Stimulated activated CD4-positive, alpha-beta T cell treated with anti-CD3 and anti-CD28 coated beads, Interleukin-4, amount 100 ng/mL, for 4 hours (primary cell): ENCODE results near the gene NEXN.

ENCODE experiments used
- DNase-seq, 2 experiments: peaks; one replicate each; pipeline ENCODE4 v3.0.0-alpha.2; 2020

The NEXN gene

DNA sequence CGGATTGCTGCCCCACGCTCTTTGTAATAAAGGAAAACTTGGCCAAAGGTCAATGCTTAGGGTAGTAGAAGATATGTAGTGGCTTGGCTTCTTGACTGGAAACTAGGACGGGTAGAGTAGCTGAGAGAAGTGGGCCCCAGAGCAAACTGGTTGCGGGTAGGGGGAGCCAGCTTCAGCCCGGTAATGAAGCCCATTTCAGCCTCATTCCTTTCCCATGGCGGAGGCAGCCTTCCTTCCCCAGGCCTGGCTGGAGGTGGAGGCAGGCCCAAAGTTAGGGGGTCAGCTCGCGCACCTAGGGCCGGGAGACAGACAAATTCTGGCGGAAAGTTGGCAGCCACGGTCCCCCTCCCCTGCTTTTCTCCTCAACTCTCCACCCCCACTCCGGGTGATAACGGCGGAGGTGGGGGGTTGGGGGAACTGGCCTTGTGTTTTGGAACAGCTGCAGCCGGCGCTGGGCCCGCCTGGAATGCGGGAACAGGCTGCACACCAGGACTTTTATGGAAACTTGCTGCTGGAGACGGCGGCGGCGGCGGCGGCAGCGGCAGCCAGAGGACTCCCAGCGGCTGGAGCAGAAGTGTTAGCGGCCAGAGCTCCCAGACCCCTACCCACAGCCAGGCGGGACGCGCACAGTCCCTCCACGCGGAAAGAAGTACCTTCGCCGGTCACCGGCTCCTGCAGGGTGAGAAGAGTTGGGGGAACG, at the start of gene NEXN:
TSS of gene NEXN (plus strand) at position 544 of the 700 bp plus-strand sequence. CDS start 27,483 bp downstream, outside the sequence.
- no peak for DNase-seq

DNA sequence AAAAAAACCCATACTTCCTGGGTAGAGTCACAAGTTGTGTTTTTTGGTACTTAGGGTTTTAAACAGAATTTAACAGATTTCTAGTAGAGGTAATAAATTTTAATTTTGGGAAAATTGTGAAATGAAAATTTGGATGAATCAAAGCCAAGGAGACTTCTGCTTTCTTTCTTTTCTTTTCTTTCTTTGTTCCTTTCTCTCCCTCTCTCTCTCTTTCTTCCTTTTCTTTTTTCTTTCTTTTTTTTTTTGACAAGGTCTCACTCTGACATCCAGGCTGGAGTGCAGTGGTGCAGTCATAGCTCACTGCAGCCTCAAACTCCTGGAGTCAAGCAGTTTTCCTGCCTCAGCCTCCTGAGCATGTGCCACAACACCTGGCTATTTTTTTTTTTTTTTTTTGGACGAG, 46.9 kb upstream of the NEXN start:
- DNase-seq, result no peak

DNA sequence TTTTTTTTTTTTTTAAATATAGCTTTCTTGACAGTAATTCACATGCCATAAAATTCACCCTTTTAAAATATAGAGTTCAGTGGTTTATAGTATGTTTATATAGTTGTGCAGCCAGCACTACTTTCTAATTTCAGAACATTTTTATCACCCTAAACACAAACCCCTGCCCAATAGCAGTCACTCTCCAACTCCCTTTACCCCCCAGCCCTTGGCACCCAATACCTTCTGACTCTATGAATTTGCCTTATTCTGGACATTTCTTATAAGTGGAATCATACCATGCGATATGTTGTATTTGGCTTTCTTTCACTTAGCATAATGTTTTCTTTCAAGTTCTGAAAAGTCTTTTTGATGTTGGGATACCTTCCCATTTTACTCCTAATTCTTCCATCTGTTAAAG, 42.5 kb upstream of the NEXN start:
- no peak for DNase-seq

DNA sequence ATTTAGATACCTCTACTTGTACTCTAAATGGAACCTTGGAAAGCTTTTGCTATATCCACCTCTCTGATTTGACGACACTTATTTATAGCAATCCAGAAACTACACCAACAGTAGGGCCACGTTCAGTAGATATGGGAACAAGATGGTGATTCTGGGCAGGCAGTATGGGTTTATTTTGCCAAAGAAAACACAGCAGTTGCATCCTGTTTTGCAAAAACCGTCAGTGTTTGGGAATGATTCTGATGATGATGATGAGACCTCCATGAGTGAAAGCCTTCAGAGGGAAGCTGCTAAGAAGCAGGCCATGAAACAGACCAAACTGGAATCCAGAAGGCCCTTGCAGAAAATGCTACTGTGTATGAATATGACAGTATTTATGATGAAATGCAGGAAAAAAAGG, 41.5 kb upstream of the NEXN start:
- DNase-seq, result no peak

DNA sequence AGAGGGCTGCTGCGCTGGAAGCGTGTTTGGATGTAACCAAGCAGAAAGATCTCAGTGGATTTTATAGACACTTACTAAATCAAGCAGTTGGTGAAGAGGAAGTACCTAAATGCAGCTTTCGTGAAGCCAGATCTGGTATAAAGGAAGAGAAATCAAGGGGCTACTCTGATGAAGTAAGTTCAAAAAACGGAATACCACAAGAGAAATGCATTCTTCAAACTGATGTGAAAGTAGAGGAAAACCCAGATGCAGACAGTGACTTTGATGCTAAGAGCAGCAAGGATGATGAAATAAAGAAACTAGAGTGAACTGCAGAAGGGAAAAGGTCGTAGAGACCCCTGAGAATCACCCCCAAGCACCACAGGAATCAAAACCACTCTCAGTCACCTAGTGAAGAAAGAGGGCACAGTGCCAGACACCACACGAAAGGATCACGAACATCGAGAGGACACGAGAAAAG, 40.8 kb upstream of the NEXN start:
- no peak for DNase-seq

DNA sequence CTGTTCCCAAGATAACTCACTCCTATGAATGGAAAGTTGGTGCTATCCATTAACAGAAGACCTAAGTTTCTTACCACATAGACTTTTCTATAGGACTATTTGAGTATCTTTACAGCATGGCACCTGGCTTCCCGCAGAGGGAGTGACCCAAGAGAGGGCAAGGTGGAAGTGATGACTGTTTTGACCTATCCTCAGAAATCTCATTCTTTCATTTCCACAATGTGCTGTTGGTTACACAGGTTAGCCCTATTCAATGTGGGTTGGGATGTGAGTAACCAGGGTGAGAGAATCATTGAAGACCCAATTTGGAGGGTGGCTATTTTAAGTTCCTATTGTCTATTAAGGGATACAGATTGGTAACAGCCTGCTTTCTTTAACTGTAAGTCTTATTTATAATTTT, 38.3 kb upstream of the NEXN start:
- DNase-seq, result no peak

DNA sequence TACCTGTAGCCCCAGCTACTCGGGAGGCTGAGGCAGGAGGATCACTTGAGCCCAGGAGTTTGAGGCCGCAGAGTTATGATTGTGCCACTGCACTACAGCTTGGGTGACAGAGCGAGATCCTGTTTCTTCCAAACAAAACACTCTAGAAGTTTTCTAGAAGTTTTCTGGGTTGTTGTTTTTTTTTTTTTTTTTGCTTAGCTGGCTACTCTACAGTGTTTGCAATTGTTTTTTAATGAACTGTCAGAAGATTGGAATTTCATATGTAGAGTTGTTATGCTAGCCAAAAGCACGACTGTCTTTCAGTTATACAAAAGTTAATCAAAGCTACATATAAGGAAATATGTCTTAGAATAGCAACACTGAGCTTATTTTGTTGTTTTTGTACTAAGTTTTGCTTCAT, 30.9 kb upstream of the NEXN start:
- no peak for DNase-seq

DNA sequence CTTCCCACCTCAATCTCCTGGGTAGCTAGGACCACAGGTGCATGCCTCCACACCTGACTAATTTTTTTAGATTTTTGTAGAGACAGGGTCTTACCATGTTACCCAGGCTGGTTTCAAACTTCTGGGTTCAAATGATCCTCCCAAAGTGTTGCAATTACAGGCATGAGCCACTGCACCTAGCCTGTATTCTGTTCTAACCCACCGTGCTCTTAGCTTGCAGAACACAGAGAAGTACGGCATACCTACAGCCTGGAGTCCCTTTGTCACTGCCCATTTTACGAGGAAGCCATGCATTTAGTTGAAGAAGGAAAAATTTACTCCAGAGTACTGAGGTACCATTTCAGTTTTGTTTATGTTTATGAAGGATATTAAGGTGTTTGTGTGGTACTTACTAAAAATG, 29.7 kb upstream of the NEXN start:
- DNase-seq, result no peak

DNA sequence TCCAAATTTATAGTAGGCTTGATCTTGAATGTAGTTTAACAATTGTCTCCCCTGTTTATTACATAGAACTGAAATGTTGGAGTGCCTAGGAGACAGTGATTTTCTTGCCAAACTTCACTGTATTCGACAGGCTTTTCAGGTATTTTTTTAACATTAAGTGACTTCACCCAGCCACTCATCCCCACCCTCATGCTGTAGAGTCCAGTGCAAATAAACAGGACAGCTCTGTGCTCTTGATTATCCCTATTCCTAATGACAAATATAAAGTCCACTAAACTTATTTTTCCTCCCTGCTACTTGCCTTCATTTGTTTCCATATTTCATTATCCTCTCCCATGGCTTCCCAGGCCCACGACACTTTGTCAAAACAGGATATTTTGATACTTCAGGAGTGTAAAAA, 29.2 kb upstream of the NEXN start:
- no peak for DNase-seq

DNA sequence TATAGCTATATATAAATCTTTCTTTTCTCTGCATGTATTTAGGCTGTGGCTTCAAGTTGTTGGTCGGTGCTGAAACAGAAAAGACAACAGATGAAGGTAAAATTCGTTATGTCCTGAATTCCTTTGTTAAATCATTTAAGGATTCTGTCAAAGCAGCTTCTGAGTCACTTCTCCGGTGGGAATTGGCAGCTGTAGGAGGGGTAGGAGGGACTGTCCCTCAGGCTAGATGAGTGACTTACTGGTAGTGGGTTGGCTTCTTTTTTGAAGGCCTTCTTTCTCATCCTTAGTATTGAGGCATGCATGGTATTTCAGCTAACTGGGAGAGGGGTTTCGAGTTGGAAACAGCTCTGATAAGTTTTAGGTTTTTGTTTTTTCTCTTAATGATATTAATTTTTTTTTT, 22.1 kb upstream of the NEXN start:
- DNase-seq, result no peak

DNA sequence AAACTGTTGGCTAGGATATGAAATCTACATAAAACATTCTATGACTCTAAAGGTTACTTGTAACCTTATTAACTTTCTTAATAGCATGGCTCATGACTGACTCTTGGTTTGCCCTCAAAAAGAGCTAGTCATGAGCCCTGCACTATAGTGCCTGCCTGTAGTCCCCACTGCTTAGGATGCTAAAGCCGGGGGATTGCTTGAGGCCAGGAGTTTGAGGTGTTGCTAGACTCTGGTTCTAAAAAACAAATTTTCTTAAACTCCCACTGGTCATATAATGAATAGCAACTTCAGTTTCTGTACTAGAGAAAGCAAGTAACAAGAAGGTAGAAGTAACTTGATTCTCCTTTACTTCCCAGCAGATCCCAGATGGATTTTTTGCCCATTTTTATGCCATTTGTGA, 15.8 kb upstream of the NEXN start:
- DNase-seq, result no peak

DNA sequence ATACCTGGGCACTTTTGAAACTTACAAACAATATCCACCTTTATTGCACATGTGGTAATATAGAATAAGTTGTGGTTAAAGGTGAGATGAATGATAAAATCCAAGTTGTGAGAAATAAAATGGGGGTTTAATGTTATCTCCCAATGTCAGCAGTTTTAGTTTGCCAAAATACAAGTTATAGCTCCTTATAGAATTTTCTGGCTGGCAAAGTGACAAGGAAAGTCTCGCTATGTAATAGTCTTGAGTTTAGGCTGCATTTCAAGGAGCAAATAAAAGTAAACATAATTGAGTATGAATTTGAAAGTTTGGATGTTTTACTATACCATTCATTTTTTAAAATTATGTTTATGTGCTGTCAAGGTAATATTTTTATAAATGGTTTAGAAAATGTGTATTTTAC, 15.0 kb upstream of the NEXN start:
- no peak for DNase-seq

DNA sequence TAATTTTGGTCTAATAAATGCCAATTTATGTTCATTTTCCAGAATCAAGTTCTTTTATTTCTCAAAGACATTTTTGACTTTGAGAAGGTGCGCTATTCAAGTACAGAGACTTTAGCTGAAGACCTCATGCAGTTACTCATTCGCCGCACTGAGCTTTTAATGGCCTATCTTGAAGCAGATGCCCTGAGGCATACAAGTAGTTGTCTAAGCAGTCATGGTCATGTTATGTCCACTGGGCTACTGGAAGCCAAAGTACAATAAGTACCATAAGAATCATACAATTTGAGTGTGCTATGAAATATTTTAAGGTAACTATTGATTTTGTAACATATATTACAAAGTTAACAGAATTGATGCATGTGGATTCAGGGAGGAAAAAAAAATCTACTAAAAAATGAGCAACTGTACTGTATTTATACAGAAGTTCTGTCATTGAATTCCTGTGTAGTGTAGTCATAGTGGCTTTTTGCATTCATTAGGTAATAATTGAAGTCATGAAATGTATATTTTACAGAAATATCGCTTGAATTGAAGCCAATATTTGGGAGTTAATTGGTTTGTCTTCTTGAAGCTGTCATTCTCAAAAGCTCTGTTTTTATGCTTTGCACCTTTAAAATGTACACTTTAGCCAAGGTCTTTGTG, 13.5 kb upstream of the NEXN start:
- DNase-seq, result no peak

DNA sequence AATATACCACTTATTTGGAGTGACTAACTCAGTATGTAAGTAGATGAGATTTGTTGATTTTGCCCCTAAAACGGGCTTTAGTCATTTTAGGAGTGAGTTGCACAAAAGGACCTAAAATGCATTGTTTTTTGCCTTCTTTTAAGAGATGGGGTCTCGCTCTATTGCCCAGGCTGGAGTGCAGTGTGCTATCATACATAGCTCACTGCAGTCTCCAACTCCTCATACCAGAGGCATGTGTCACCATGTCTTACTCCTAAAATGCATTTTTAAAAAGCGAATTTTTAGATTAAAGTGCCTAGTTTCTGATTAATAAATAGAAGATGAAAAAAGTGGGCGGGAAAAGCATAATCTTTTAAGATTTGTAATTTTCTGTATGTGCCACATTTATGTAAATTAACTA, 11.5 kb upstream of the NEXN start:
- no peak for DNase-seq

DNA sequence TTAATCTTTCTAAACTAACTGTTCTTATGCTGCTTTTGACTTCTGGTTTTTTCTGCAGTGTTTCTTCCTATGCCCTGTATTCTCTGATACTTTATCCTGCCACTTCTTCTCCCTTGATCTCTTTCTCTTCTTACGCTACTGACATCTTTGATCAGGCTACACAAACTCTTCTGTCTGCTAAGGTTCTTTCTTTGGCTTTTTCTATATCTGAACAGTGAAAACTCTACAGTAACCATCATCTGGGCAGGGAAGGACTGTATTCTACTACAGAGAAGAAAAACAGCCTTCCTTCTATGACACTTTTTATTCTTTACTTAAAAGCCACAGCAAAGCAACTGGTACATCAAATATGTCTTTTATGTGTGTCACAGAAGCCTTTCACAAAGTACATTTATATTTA, 7.4 kb upstream of the NEXN start:
- no peak for DNase-seq

DNA sequence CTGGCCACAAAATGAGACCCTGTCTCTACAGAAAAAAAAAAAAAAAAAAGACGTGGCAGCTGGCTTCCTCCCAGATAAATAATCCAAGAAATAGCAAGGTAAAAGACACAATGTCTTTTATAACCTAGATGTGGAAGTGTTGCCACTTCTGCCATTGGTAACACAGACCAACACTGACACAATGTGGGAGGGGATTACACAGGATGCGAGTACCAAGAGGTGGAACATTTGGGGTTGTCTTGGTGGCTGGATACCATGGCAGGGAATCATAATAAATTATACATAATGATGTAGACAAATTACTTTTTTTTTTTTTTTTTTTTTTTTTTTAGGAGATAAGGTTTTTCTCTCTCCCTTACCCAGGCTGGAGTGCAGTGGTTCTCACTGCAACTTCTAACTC, 6.0 kb upstream of the NEXN start:
- DNase-seq, result no peak

DNA sequence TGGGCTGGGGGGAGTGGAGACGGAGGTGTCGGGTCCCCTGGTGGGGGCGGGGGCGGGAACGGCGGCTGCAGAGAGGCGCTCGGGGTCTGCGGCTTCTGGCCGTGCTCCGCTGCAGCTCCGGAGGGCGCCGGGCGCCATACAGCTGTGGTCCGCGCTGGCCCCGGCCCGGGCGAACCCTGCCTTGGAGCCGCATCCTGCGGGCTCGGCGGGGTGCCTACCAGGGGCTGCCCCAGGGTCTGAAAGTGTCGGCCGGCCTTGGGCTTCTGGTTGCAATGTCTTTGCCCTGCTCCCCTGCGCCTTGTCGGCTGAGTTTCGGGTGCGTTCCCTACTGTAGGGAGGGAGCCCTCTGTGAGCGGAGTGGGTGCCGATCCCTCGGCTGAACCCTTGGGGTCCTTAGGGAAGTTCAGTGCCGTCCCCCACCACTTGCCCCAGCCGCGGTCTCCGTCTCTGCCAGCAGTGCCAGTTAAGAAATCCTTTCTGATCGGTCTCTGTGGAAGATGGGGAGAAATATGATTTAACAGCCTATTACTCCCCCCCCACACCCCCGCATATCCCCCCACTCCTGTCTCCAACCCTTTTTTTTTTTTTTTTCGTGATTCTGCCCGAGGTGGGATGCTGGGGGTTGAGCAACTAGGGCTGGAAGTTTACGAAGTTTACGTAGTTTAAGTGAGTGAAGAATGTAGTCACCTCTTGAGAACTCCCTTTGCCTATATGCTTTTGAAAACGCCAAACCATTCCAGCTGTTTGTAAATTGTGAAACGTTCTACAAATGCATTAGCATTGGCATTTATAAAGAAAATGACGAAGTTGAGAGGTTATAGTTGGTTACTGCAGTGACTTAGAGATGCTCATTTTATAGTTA, 588 bp downstream of the NEXN start:
- peak in 1 of 2 experiments; percentile 6 for DNase-seq

DNA sequence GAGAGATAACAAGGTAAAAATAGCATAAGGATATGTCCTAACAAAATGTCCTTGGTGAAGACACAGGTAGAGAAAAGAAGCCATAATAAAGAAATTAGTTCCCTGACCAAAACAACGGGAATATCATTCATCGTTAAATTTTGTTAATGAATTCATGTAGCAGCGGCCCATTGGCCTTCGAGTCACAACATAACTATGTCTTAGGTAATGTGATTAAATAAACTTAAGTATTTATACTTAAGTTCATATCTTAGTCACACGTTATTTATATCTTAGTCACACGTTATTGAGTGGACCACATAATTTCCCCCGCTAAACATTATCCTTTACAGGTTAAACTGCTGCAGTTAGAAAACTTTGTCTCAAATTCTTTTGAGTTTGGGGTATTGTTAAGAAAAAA, 1.2 kb downstream of the NEXN start:
- no peak for DNase-seq

DNA sequence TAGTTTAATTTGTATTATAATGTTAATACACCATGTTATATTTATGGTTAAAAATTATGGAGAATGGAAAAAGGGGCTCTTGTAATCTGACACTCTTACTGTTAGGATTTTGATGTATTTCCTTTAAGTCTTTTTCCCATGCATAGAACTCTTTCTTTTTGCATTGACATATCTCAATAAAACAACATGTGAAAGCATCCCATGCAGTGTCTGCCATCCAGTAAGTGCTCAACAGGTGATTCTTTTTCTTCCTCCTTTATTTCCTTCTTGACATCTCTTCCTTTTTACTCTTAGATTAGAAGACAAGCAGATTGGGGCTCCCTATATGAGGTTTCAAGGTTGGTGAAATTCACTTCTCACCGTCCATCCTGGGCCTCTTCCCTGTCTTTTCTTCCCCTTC, 2.8 kb downstream of the NEXN start:
- no peak for DNase-seq

DNA sequence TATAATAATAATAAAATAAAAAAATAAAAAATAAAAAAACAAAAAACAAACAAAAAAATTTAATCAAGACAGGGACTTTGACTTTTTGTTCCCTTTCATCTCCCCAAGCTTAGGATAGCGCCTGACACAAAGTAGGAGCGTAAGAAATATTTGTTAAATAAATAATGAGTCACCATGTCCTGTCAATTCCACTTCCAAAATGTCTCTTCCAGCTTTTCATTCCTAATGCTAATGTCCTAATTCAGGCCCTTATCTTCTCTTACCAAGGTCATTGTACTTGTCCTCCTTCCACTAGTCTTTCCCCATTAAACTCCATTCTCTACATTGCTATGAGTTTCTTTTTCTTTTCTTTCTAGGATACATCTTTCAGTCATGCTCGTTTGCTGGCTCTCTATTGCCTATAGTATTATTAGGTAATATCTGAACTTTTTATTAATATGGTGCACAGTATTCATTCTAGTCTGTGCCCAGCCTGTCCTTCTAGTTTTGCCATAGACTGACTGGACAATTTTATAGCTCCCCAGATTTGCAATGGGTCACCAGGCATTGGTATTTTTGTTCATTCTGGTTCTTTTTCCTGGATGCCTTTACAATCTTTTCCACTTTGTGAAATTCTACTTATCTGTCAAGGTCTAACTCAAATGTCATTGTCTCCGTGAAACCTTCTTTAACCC, 11.4 kb downstream of the NEXN start:
- no peak for DNase-seq

DNA sequence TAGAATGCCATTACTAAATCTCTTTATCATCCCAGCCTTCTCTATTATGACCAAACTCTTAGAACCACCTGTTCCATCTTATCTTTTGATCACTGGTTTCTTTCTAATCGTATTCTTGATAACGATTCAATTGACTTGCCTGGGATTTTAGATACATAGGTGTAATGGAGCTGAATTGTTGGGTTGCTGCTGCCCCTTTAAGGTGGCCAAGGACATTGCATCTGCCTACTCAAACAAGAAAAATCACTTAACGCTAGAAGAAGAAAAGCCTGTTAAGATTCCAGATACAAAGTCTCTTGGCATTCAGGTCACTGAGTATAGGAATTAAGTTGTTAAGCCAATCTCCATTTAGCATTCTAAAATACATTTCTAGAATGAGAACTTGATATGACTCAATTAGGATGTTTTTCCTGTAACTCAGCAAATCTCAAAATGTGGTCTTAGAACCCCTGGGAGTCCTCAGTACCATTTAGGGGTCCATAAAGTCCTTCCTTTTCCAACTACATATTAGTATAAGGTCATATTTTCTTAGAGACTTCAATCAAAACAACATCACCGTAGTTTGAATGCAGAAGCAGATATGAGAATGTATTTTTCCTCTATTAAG, 12.4 kb downstream of the NEXN start:
- DNase-seq, result no peak

DNA sequence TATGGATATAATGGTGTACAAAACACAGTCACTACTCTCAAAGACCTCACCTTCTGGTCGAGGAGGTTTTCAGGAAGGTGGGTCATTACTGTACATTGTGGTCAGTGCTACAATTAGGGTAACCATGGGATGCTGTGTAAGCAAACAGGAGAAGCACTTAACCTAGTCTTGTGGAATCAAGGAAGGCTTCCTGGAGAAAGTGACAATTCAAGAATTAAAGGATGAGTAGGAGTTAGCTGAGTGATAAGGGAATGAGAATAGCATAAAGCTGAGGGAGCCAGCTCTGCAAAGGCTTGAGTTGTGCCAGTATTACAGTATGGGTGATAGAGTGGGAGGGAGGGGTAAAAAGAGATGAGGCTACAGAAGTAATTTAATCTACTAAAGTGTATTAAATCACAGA, 17.2 kb downstream of the NEXN start:
- DNase-seq, result no peak

DNA sequence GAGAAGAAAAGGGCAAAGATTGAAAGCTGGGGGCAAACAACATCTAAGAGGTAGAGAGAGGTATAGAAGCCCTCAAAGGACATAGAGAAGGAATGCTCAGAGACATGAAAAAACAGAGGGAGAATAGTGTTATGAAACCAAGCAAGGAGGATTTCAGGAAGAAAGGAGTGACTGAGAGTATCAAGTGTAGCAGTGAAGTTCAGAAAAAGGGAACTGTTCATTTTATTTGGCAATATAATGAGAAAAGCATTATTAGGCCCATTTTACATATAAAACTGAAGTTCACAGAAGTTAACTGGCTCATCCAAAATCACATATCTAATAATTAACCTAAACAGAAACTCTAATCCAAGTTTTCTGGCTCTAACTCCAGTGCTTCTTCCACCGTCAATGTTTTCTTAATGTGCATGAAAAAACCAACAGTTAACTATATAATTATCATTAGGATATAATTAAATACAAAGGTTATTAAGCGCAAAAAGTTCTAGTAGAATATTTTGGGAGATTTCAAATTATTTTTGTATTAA, 17.7 kb downstream of the NEXN start:
- no peak for DNase-seq
